AG04449 (cell line): ENCODE data around the gene NCOA7.

Source experiments
- CTCF ChIA-PET: fragments of 350-600 bp; formaldehyde crosslinking; extraction: SDS; loops from one replicate; lab custom pipeline; 2021; ENCODE audit warnings: antibody characterized with exemption; lab: Yijun Ruan, JAX
- POLR2A ChIA-PET: fragments of 400-600, 350-600 bp; formaldehyde crosslinking; extraction: SDS; loops from one replicate; lab custom pipeline; 2020; ENCODE audit warnings: antibody characterized with exemption, inconsistent platforms; lab: Yijun Ruan, JAX
- DNase-seq: peaks from one replicate; pipeline ENCODE4 v3.0.0-alpha.2; 2010; ENCODE audit warnings: low read depth, low spot score
- H3K4me3 ChIP-seq: 2 replicates; pipeline ENCODE4 v1.5.1; 2011; ENCODE audit warnings: low read depth, mild to moderate bottlenecking, control low read depth, low read length
- TF ChIP-seq, protein P1 (sequence below): IDR thresholded peaks from one replicate; pipeline ENCODE4 v1.5.1; 2011; ENCODE audit warnings: mild to moderate bottlenecking, moderate library complexity, low read length, control low read depth, inconsistent platforms; ENCODE audit not compliant: insufficient read depth; ENCODE audit errors: missing control alignments

The NCOA7 gene

DNA sequence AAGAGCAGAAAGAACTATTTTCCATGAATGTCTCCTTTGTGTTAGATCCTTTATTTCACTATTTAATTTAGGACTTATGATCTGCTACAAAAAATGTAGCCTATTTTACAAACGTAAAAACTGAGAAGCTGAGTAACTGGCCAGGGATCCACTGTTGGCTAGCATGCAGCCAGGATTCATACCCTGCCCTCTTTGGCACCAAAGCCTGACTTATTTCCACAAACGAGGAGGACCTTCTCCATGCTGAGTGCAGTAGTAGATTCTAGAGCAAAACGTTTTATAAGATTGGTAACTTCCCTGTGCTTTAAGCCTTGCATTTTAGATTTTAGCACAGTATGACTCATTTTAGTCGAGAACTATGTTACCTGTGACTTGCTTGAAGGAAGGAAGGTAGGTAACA, 74.3 kb downstream of the NCOA7 start:
- POLR2A ChIA-PET, result no interaction called here
- DNase-seq, result no peak
- CTCF ChIA-PET, result no interaction called here

DNA sequence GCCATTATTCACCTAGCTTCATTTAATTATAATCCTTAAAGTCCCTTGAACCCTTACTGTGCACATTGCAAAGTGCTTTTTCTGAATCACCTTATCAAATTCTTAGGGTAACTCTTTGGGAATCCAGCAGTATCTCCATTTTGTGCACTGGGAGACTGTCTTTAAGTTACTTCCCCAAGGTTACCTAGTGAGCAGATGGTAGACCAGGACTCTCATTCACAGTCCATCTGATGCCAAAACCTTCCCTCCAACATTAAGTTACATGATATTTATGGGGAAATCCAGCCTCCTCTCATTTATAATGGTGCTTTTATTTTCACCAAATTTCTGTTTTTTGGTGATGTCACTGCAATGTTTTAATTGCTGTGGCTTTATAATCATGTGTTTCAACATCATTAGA, 75.7 kb downstream of the NCOA7 start:
- no peak for DNase-seq
- POLR2A ChIA-PET, result no interaction called here
- CTCF ChIA-PET, result interaction anchor here (0.8 kb wide), 1 partner anchor 9 kb away, joined by 4 read pairs; no protein-coding TSS in a partner anchor
- no peak overlapping the region for H3K4me3 ChIP-seq
- TF ChIP-seq, protein P1, sequence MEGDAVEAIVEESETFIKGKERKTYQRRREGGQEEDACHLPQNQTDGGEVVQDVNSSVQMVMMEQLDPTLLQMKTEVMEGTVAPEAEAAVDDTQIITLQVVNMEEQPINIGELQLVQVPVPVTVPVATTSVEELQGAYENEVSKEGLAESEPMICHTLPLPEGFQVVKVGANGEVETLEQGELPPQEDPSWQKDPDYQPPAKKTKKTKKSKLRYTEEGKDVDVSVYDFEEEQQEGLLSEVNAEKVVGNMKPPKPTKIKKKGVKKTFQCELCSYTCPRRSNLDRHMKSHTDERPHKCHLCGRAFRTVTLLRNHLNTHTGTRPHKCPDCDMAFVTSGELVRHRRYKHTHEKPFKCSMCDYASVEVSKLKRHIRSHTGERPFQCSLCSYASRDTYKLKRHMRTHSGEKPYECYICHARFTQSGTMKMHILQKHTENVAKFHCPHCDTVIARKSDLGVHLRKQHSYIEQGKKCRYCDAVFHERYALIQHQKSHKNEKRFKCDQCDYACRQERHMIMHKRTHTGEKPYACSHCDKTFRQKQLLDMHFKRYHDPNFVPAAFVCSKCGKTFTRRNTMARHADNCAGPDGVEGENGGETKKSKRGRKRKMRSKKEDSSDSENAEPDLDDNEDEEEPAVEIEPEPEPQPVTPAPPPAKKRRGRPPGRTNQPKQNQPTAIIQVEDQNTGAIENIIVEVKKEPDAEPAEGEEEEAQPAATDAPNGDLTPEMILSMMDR, result no peak

More for the DNA sequence above, 74.3 kb downstream of the NCOA7 start:
- H3K4me3 ChIP-seq, result no peak overlapping the region
- TF ChIP-seq, protein P1, result no peak

DNA sequence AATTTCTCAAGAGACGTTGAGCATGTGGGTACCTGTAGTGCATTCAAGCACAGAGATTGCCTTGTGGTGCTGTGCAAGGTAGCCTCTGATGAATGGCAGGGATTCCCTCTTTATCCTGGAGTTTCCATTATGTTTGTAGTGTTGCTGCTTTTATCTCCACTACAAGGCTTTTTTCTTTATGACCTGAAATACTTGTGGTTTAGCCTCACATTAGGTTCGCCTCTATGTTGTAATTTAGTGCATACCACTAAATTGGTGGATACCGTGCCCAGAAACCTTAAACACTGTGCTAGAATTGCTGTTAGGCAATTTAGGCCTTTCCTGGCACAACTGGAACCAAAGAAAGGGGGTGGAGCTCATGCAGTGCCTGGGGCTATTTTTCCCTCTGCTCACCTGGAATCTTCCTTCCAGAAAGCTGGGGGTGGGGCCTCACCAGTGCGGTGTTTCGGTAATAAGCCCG, 76.8 kb downstream of the NCOA7 start:
- TF ChIP-seq, protein P1, result no peak
- CTCF ChIA-PET, result interaction anchor here (1.0 to 2.5 kb wide), 7 partner anchors 10 to 107 kb away, joined by 3 to 28 read pairs (median 10); partner anchors contain the start of genes HINT3 and NCOA7
- peak; percentile 41 for DNase-seq
- POLR2A ChIA-PET, result no interaction called here
- H3K4me3 ChIP-seq, result no peak overlapping the region

DNA sequence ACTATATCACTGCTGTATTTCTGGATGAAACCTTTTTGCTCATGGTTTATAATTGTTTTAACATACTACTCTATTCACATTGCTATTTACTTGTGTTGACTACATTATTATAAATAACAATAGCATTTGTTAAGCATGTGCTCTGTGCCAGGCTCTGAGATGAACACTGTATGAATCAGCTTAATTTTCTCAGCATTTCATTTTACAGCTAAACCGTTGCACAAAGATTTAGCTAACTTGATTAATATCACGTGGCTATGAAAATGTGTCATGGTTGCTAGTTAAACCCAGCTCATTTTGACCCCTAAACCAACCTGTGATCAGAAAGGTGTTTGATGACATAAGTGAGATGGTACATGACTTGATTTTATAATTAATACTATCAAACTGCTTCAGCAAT, 77.5 kb downstream of the NCOA7 start:
- POLR2A ChIA-PET, result no interaction called here
- CTCF ChIA-PET, result interaction anchor here (1.0 to 2.5 kb wide), 8 partner anchors 11 to 106 kb away, joined by 3 to 28 read pairs (median 7); partner anchors contain the start of genes HINT3 and NCOA7
- no peak overlapping the region for H3K4me3 ChIP-seq
- no peak for DNase-seq
- TF ChIP-seq, protein P1, result no peak

DNA sequence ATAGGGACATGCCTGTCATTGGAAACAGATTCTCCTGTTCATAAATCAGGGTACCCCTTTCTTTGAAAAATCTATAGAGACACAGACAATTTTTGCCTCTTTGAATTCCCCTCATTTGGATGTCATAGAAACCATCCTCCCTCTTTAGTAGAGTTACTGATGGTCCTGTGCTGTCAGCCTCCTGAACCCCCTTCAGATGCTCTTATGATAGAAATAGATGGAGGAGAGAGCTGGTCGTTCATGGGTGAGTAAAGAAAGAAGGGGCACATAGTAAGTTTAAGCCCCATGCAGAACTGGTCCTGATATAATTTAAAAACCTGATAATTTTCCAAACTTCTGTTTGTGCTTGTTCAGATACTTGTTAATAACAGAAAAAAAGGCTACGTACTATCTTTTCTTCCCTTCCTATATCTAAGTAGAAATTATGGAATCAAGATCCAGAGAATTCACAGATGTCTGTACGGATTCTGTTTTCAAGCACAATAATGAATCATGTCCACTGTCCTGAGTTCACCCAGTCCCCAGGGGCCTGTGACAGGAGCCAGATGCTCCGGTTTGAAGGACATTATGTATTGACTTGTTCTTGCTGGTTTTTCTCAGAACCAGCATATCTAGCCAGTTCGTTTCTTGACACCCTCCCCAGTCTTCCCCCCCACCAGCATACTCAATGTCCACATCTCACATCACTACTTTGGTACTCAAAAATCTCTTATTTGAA, 78.1 kb downstream of the NCOA7 start:
- CTCF ChIA-PET, result interaction anchor here (1.3 to 2.5 kb wide), 7 partner anchors 11 to 105 kb away, joined by 3 to 28 read pairs (median 10); partner anchors contain the start of genes HINT3 and NCOA7

DNA sequence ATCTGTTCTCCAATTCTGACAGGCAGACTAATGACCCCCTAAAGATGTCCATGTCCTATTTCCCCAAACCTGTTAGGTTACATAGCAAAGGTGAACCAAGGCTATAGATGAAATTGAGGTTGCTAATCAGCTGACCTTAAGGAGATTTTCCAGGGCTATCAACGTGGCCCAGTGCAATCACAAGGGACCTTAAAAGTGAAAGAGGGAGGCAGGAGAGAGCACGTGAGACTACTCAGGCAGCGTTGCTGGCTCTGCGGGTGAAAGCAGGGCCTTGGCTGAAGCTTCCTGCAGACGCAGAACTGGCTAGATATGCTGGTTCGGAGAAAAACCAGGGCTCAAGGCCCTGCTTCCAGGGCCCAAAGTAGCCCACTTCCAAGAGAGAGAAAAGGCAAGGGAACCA, 78.7 kb downstream of the NCOA7 start:
- POLR2A ChIA-PET, result no interaction called here
- CTCF ChIA-PET, result interaction anchor here (1.0 kb wide), 1 partner anchor 9 kb away, joined by 4 read pairs; no protein-coding TSS in a partner anchor
- TF ChIP-seq, protein P1, result no peak

More for the DNA sequence above, 78.1 kb downstream of the NCOA7 start:
- POLR2A ChIA-PET, result no interaction called here
- H3K4me3 ChIP-seq, result no peak overlapping the region
- no peak for DNase-seq
- TF ChIP-seq, protein P1, result no peak

More for the DNA sequence above, 78.7 kb downstream of the NCOA7 start:
- DNase-seq, result no peak
- no peak overlapping the region for H3K4me3 ChIP-seq
